Thoracic aorta (tissue), 2 donors: ENCODE results near the gene LRMDA. TPM values are rescaled to one million over a fixed set of nuclear protein-coding genes. Genes with fewer than 3 reads are reported as not detected.

Source experiments
- ATAC-seq: fragments of 150-250 bp; one replicate; pipeline ENCODE4 v1.8.0; 2017; ENCODE audit warnings: low read depth; ENCODE audit not compliant: insufficient number of reproducible peaks, low FRiP score
- DNase-seq: peaks from one replicate; pipeline ENCODE4 v3.0.0-alpha.2; 2020; ENCODE audit warnings: low spot score
- H3K27ac ChIP-seq, 2 donors: fragments of 200-600 bp; sonication (generic); 1 replicate in 1 of 2; 2 replicates in 1 of 2; pipeline ENCODE4 v1.5.1; 2016; ENCODE audit warnings: mild to moderate bottlenecking in 2 of 2, moderate library complexity in 2 of 2
- H3K27me3 ChIP-seq: fragments of 200-600 bp; sonication (generic); replicated peaks from 2 replicates; pipeline ENCODE4 v1.6.0; 2016; ENCODE audit warnings: mild to moderate bottlenecking; ENCODE audit not compliant: insufficient read depth
- H3K36me3 ChIP-seq: fragments of 200-600 bp; sonication (generic); one replicate; pipeline ENCODE4 v1.5.1; 2016
- H3K4me1 ChIP-seq, 2 donors: fragments of 200-600 bp; sonication (generic); 1 replicate in 1 of 2; 2 replicates in 1 of 2; pipeline versions ENCODE4 v1.5.1 to v1.6.0; 2016; ENCODE audit warnings: low read depth in 2 of 2, mild to moderate bottlenecking in 1 of 2; ENCODE audit not compliant: control insufficient read depth in 1 of 2
- H3K4me3 ChIP-seq: fragments of 200-600 bp; sonication (generic); 2 replicates; pipeline ENCODE4 v1.5.1; 2016; ENCODE audit warnings: mild to moderate bottlenecking
- H3K9me3 ChIP-seq: fragments of 200-600 bp; sonication (generic); 2 replicates; pipeline ENCODE4 v1.5.1; 2016
- CTCF ChIP-seq: fragments of 200-600 bp; sonication (generic); IDR thresholded peaks from one replicate; pipeline ENCODE4 v1.5.1; 2019; ENCODE audit warnings: antibody characterized with exemption
- total RNA-seq, 2 donors: library from RNA; depleted of rRNA; stranded (reverse); fragments of >200 nt; gene quantifications; one replicate each; pipeline versions ENCODE4 v1.1.0 to v1.2.3, GENCODE V29; 2016

LRMDA gene
- total RNA-seq, 2 donors from 2014 or later: 8.3 to 36.6 TPM

GRCh38 chr10:76548716-76549115 lies 1117.3 kb downstream of the LRMDA start:
- no peaks in the 10 kb centered on the region for H3K27me3 ChIP-seq
- H3K9me3 ChIP-seq: no peaks in the 10 kb centered on the region
- no peaks in the 10 kb centered on the region for H3K36me3 ChIP-seq
- H3K4me3 ChIP-seq: no peak overlapping the region
- no peak overlapping the region for H3K27ac ChIP-seq
- peaks cover 3 to 13% of the 10 kb centered on the region in 2 donors for H3K4me1 ChIP-seq
- ATAC-seq: no peak
- DNase-seq: no peak
- no peak for TF ChIP-seq CTCF

GRCh38 chr10:76549171-76549570 lies 1117.7 kb downstream of the LRMDA start:
- Histone ChIP-seq H3K4me1 (peaks cover 3 to 11% of the 10 kb centered on the region in 2 donors), H3K4me3 (no peak overlapping the region), H3K27me3 (no peaks in the 10 kb centered on the region), H3K9me3 (no peaks in the 10 kb centered on the region), H3K27ac (no peak overlapping the region), H3K36me3 (no peaks in the 10 kb centered on the region)
- no peak for ATAC-seq
- no peak for TF ChIP-seq CTCF
- no peak for DNase-seq

- TF ChIP-seq CTCF: no peak
- DNase-seq (no peak), ATAC-seq (no peak)
- Histone ChIP-seq H3K4me3 (no peak overlapping the region), H3K27me3 (no peaks in the 10 kb centered on the region), H3K9me3 (no peaks in the 10 kb centered on the region), H3K36me3 (no peaks in the 10 kb centered on the region), H3K4me1 (peaks cover 3 to 18% of the 10 kb centered on the region in 2 donors), H3K27ac (no peak overlapping the region)
Observed at GRCh38 chr10:76550806-76551205, 1119.4 kb downstream of the LRMDA start.

- Histone ChIP-seq H3K36me3 (no peaks in the 10 kb centered on the region), H3K4me3 (no peak overlapping the region), H3K4me1 (peaks cover 3 to 18% of the 10 kb centered on the region in 2 donors), H3K27me3 (no peaks in the 10 kb centered on the region), H3K9me3 (no peaks in the 10 kb centered on the region), H3K27ac (no peak overlapping the region)
- DNase-seq: no peak
- TF ChIP-seq CTCF: no peak
- ATAC-seq: no peak
Observed at GRCh38 chr10:76552091-76552873, 1120.9 kb downstream of the LRMDA start.

- H3K36me3 ChIP-seq: no peaks in the 10 kb centered on the region
- no peaks in the 10 kb centered on the region for H3K9me3 ChIP-seq
- H3K4me3 ChIP-seq: no peak overlapping the region
- DNase-seq (no peak), ATAC-seq (no peak)
- peaks cover 6 to 26% of the 10 kb centered on the region in 2 donors for H3K4me1 ChIP-seq
- H3K27me3 ChIP-seq: no peaks in the 10 kb centered on the region
- no peak overlapping the region for H3K27ac ChIP-seq
- TF ChIP-seq CTCF: no peak
Observed at GRCh38 chr10:76553263-76554032, 1122.0 kb downstream of the LRMDA start.
